Measurements from ENCODE around the gene ANKS1B.
A peak's percentile ranks its signal among the peaks of the same experiment; 100 is the strongest.

Gene ANKS1B

GRCh38 chr12:98698603-98699463, 1285.9 kb downstream of the ANKS1B start:
- peak; percentile 60 for DNase-seq

- DNase-seq: no peak
Observed at GRCh38 chr12:98697209-98697608, 1287.5 kb downstream of the ANKS1B start.

- DNase-seq: no peak
Observed at GRCh38 chr12:98696036-98696646, 1288.6 kb downstream of the ANKS1B start.

- no peak for DNase-seq
Observed at GRCh38 chr12:98691351-98691750, 1293.4 kb downstream of the ANKS1B start.

- DNase-seq: no peak
Observed at GRCh38 chr12:98686603-98687002, 1298.1 kb downstream of the ANKS1B start.
